ENCODE data around the gene VPS37D.

Gene VPS37D

DNA sequence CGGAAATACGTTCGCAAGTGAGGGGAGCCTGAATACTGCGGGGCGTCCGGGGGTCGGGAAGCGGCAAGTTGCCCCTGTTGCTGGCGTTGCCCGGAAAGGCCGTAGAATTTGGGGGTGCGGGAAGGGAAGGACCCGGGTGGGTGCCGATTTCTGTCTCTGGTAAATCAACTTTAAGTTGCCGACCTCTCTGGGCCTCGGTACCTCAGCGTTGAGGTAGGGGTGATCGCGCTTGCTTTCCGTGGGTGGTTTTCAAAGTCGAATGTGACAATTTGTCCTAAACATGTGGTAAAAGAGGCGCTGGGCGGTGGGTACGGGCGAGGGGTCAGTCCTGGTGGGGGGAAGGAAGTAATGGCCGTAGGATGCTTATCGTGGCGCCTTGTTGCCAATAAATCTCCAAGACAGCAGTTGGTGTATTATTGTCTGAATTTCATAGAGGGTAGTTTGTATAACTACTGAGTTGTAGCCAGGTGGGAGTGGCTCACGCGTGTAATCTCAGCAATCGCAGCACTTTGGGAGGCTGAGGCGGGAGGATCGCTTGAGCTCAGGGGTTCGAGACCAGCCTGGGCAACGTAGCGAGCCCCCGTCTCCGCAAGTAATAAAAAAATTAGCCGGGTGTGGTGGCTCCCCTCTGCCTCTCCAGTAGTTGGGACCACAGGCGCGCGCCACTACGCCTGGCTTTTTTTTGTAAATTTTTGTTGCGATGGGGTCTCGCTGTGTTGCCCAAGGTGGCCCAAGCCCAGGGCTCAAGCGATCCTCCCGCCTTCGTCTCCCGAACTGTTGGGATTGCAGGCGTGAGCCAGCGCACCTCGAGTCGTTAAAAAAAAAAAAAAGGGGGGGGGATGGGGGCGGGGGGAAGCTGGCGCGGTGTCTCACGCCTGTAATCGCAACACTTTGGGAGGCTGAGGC is 16.4 kb downstream of the VPS37D start:
- ATAC-seq (no peak), DNase-seq (no peak)
- H3K4me3 Mint-ChIP-seq = peak overlapping the region; percentile 99 to 100
- peak overlapping the region; percentile 99 for H3K27ac Mint-ChIP-seq
- no peaks in the 10 kb centered on the region for H3K9me3 Mint-ChIP-seq
- peaks cover 51% of the 10 kb centered on the region for H3K4me1 Mint-ChIP-seq
- H3K27me3 Mint-ChIP-seq = no peaks in the 10 kb centered on the region

DNA sequence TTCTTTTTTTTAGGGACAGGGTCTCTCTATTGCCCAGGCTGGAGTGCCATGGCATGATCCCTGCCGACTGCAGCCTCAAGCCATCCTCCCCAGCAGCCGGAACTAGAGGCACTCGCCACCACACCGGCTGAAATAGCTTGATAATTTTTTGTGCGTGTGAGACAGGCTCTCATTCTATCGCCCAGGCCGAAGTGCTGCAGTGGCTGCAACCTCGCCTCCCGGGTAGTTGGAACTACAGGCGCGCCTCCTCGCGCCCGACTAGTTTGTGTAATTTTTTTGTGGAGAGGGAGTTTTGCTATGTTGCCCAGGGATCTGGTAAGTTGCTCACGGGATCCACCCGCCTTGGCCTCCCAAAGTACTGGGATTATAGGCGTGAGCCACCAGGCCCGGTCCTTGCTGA is 17.7 kb downstream of the VPS37D start:
- DNase-seq = no peak
- H3K4me3 Mint-ChIP-seq = peak overlapping the region in 1 of 2 donors; percentile 37
- peaks cover 54% of the 10 kb centered on the region for H3K4me1 Mint-ChIP-seq
- H3K27me3 Mint-ChIP-seq = no peaks in the 10 kb centered on the region
- no peaks in the 10 kb centered on the region for H3K9me3 Mint-ChIP-seq
- no peak overlapping the region for H3K27ac Mint-ChIP-seq
- ATAC-seq = no peak

DNA sequence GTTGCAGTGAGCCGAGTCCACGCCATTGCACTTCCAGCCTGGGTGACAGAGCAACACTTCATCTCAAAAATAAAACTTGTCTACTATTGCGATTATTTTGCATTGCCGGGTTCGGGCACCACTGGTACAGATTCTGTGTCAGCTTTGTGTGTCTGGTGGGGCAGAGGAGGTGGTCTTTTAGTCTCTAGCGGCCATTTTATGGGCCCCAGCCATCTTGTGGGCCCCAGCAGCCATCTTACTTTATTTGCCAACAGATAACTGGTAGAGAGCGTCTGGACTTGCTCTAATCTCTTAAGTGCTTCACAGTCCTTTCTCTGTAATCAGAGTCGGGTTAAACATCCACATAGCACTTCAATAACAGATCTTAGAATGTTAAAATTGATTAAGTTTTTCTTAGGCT is 20.7 kb downstream of the VPS37D start:
- H3K4me1 Mint-ChIP-seq = peaks cover 34% of the 10 kb centered on the region
- H3K4me3 Mint-ChIP-seq = peak overlapping the region in 1 of 2 donors; percentile 5
- H3K27ac Mint-ChIP-seq = peak overlapping the region in 1 of 2 donors; percentile 66
- H3K9me3 Mint-ChIP-seq = no peaks in the 10 kb centered on the region
- no peaks in the 10 kb centered on the region for H3K27me3 Mint-ChIP-seq
- DNase-seq (no peak), ATAC-seq (no peak)

DNA sequence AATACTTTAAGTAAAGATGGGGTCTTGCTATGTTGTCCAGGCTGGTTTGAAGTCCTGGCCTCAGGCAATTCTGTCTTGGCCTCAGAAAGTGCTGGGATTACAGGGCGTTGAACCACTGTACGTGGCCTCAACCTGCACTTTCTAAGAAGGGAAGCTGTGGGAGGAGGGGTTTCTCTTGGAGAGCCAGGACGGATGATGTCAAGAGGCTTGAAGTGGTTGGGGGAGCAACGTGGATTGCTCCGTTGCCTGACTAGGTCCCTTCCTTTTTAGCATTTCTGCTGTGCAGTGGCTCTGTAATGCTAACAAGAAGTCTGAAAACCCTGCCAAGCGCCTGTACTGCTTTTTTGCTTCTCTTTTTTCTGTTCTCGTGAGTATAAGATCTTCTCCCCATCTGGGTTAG is 23.0 kb downstream of the VPS37D start:
- ATAC-seq = no peak
- H3K4me3 Mint-ChIP-seq = no peak overlapping the region
- no peak for DNase-seq
- H3K4me1 Mint-ChIP-seq = peaks cover 25% of the 10 kb centered on the region
- no peaks in the 10 kb centered on the region for H3K27me3 Mint-ChIP-seq
- H3K27ac Mint-ChIP-seq = no peak overlapping the region
- no peaks in the 10 kb centered on the region for H3K9me3 Mint-ChIP-seq

- Mint-ChIP-seq H3K4me1 (no peaks in the 10 kb centered on the region), H3K4me3 (no peak overlapping the region), H3K27me3 (no peaks in the 10 kb centered on the region), H3K9me3 (no peaks in the 10 kb centered on the region), H3K27ac (peak overlapping the region in 1 of 2 donors; percentile 50)
- ATAC-seq = no peak
- DNase-seq = no peak
These were observed 28.7 kb downstream of the VPS37D start for GRCh38 chr7:73696372-73696771.

GRCh38 chr7:73698410-73698809 is 30.8 kb downstream of the VPS37D start:
- Mint-ChIP-seq H3K4me3 (no peak overlapping the region), H3K4me1 (peaks cover 11% of the 10 kb centered on the region), H3K9me3 (no peaks in the 10 kb centered on the region), H3K27ac (peak overlapping the region in 1 of 2 donors; percentile 64), H3K27me3 (no peaks in the 10 kb centered on the region)
- DNase-seq (no peak), ATAC-seq (no peak)

DNA sequence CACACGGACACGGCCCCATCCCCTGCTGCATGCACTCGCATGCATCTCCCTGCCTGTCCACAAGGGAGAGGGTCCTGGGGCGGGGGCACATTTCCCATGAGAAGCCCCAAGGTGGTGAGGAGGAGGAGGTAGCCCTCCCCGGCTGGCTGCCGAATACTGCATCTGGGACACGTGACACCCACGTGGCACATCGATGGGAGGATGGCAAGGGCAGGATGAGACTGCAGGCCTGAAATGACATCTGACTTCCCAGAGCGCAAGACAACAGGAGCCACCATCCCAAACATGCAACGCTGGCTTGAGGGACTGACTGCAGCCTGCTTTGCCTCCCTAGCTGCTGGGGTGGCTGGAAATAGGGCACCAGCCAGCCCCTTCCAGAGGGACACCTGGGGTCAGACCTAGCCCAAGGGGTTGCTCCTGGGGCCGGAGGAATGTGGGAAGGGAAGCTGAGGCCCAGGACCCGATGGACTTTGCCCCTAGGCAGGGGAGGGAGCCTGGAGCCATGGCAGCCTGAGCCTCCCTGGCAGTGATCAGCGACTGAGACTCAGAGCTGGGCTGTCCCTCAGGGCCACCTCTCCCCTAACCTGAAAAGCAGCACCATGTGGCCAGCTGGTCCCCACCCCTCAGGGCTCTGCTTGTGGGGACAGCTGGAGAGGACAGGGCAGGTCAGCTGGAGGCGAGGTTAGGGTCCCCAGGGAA is 31.9 kb downstream of the VPS37D start:
- ATAC-seq (no peak), DNase-seq (no peak)
- no peak overlapping the region for H3K27ac Mint-ChIP-seq
- no peaks in the 10 kb centered on the region for H3K9me3 Mint-ChIP-seq
- H3K27me3 Mint-ChIP-seq = no peaks in the 10 kb centered on the region
- H3K4me1 Mint-ChIP-seq = peaks cover 18% of the 10 kb centered on the region
- H3K4me3 Mint-ChIP-seq = no peak overlapping the region

DNA sequence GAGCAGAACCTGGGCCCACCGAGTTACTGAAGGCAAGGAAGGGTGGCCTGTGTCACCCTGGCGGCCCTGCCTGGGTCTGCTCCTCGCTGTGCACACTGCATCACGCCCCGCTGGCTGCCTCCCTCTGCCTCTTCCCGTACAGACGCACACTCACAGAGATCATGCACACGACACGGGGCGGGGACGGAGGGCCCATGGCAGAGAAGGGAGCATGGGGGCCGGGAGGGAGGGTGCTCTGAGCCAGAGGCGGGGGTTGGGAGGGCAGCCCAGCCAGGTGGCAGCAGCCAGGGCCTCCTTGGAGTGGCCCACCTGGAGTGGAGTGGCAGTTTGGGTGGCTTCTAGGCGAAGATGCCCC is 32.4 kb downstream of the VPS37D start:
- H3K27me3 Mint-ChIP-seq = no peaks in the 10 kb centered on the region

DNA sequence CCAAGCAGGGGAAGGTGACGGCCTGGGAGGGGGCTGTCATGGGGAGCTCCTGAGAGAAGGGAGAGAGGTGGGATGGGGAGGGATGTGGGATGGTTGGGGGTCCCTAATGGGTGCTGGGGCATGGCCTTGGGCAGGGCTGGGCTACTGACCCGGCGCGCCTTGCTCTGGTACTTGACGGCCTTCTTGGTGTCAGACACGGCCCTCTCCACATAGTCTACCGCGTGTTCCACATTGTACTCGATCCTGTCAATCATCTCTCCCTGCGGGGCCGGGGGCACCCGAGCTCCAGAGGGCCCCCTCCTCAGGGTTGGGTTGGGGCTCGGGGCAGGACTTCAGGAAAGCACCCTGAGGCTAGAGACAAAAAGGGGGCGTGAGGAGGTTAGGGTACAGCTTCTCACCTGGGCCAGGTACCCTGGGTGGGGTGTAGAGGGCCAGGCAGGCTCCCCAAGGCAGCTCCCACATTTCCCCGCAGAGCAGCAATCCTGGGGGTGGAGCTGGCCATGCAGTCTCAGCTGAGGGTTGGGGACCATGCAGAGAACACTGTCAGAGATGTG is 33.0 kb downstream of the VPS37D start:
- H3K4me1 Mint-ChIP-seq = peaks cover 19% of the 10 kb centered on the region
- H3K9me3 Mint-ChIP-seq = no peaks in the 10 kb centered on the region
- no peak for ATAC-seq
- no peak overlapping the region for H3K4me3 Mint-ChIP-seq
- H3K27ac Mint-ChIP-seq = no peak overlapping the region
- no peaks in the 10 kb centered on the region for H3K27me3 Mint-ChIP-seq
- no peak for DNase-seq

More for the DNA sequence above, 32.4 kb downstream of the VPS37D start:
- H3K27ac Mint-ChIP-seq = no peak overlapping the region
- no peak for DNase-seq
- ATAC-seq = no peak
- no peak overlapping the region for H3K4me3 Mint-ChIP-seq
- peaks cover 19% of the 10 kb centered on the region for H3K4me1 Mint-ChIP-seq
- H3K9me3 Mint-ChIP-seq = no peaks in the 10 kb centered on the region

DNA sequence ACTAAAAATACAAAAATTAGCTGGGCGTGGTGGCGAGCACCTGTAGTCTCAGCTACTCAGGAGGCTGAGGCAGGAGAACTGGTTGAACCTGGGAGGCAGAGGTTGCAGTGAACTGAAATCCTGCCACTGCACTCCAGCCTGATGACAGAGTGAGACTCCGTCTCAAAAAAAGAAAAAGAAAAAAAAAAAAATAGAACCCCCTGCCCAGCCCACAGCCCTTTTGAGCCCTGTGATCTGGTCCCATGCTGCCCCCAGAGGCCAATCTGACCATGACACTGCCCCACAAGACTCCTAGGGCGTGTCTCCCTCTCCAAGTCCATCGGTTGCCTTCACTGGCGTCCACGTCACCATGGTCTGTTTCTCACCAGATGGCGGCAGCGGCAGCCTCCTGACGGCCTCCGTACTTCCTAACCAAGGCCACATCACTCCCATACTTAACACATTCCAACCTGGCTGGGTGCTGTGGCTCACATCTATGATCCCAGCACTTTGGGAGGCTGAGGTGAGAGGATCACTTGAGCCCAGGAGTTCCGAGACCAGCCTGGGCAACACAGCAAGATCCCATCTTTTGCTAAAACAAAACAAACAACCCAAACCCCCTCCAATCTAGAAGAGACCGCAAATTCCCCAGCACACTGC is 33.8 kb downstream of the VPS37D start:
- peak overlapping the region in 1 of 2 donors; percentile 84 for H3K27ac Mint-ChIP-seq
- H3K27me3 Mint-ChIP-seq = no peaks in the 10 kb centered on the region
- ATAC-seq (no peak), DNase-seq (peak in 1 of 2 donors; percentile 30)
- H3K4me1 Mint-ChIP-seq = peaks cover 22% of the 10 kb centered on the region
- no peaks in the 10 kb centered on the region for H3K9me3 Mint-ChIP-seq
- no peak overlapping the region for H3K4me3 Mint-ChIP-seq

- H3K27ac Mint-ChIP-seq = peak overlapping the region in 1 of 2 donors; percentile 42
- no peak for ATAC-seq
- DNase-seq = no peak
- no peaks in the 10 kb centered on the region for H3K9me3 Mint-ChIP-seq
- H3K4me1 Mint-ChIP-seq = peaks cover 29% of the 10 kb centered on the region
- no peak overlapping the region for H3K4me3 Mint-ChIP-seq
- H3K27me3 Mint-ChIP-seq = no peaks in the 10 kb centered on the region
These were observed 34.6 kb downstream of the VPS37D start for GRCh38 chr7:73702226-73702625.

DNA sequence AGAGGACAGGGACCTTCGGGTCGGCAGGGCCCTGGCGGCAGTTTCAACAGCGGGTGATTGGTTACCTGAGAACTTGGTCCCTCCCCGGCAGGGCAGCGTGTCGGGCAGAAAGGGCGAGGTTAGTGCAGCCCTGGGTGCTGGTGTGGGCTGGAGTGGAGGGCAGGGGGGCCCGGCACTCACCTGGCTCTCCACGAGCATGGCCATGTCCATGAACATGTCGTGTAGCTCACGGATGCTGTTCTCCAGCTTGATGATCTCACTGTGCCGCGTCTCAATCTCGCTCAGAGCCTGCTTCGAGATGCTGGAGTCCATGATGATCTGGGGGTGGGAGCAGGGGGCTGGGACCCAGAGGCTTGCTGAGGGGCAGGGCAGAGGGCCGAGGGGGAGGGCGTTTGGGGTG is 35.0 kb downstream of the VPS37D start:
- ATAC-seq (no peak), DNase-seq (no peak)
- no peak overlapping the region for H3K4me3 Mint-ChIP-seq
- H3K4me1 Mint-ChIP-seq = peaks cover 32% of the 10 kb centered on the region
- no peaks in the 10 kb centered on the region for H3K9me3 Mint-ChIP-seq
- H3K27me3 Mint-ChIP-seq = no peaks in the 10 kb centered on the region
- H3K27ac Mint-ChIP-seq = no peak overlapping the region

DNA sequence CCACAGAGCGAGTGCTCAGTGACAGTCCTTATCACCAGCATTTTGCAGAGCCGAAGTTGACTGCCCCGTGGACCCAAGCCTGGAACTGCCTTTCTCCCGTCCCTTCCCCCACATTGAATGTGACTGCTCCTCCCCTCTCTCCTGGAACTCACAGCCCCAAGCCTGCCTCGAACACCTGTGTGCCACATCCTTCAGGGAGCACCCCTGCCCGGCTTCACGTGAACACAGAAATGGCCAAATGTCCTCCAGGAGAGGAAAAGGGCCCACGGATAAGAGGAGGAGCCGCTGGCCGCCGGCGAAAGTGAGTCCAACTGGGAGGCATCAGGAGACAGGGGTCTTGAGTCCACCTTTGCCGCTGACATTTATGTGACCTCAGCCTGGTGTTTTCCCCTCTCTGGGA is 35.6 kb downstream of the VPS37D start:
- peaks cover 32% of the 10 kb centered on the region for H3K4me1 Mint-ChIP-seq
- no peak overlapping the region for H3K27ac Mint-ChIP-seq
- H3K4me3 Mint-ChIP-seq = no peak overlapping the region
- no peak for ATAC-seq
- no peaks in the 10 kb centered on the region for H3K27me3 Mint-ChIP-seq
- H3K9me3 Mint-ChIP-seq = no peaks in the 10 kb centered on the region
- DNase-seq = no peak

- H3K9me3 Mint-ChIP-seq = no peaks in the 10 kb centered on the region
- peaks cover 32% of the 10 kb centered on the region for H3K4me1 Mint-ChIP-seq
- H3K27me3 Mint-ChIP-seq = no peaks in the 10 kb centered on the region
- H3K27ac Mint-ChIP-seq = no peak overlapping the region
- DNase-seq (no peak), ATAC-seq (peak; percentile 56)
- H3K4me3 Mint-ChIP-seq = peak overlapping the region; percentile 12 to 13
These were observed 36.4 kb downstream of the VPS37D start for GRCh38 chr7:73703757-73704639.
